HG03460 (cell line): Measurements from ENCODE around the gene ACSF3.
"Not testable (repeated sequence)": the region's sequence is repeated elsewhere in the genome, so short reads cannot be mapped to it uniquely, and the experiment has no call there.

ENCODE experiments used
- ATAC-seq: cut with Tn5 transposase; IDR thresholded peaks from one replicate; pipeline ENCODE4 v1.9.1; 2021; ENCODE audit not compliant: unreplicated experiment

ACSF3 gene

DNA sequence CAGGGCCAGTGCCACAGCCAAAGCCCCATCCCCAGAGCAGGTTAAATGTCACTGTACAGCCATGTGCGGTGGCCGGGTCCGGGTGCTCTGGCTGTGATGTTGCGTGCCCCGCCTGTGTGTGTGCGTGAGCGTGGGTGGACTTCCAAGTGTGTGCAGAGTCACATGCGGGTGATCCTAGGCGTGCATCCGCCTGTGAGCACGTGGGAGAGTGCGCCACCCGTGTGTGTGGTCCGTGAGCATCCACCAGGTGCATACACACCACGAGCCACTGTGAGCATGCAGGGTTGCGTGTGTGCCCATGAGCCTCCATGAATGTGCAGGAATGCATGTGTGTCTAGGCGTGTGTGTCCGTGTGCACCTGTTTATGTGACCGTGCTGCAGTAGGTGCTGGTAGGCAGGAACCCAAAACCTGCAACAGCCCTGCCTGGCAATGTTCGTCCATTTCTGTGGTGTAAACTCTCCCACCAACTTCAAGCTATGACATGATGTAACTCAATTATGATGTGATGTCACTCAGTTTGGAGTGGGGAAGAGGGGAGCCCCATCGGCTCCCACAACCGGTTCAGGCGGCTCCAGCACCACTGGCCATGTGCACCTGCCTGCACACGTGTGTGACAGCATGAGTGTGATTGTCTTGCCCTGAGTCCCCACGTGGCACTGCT, 37.6 kb upstream of the ACSF3 start:
- ATAC-seq, result no peak

- ATAC-seq, result no peak
Observed at GRCh38 chr16:89056592-89056991, 37.1 kb upstream of the ACSF3 start.

- no peak for ATAC-seq
Observed at GRCh38 chr16:89057738-89058137, 35.9 kb upstream of the ACSF3 start.

- no peak for ATAC-seq
Observed at GRCh38 chr16:89058812-89059211, 34.8 kb upstream of the ACSF3 start.

GRCh38 chr16:89060207-89060794, 33.4 kb upstream of the ACSF3 start:
- ATAC-seq, result no peak

GRCh38 chr16:89061086-89061485, 32.6 kb upstream of the ACSF3 start:
- no peak for ATAC-seq

- no peak for ATAC-seq
Observed at GRCh38 chr16:89061590-89062380, 31.9 kb upstream of the ACSF3 start.

DNA sequence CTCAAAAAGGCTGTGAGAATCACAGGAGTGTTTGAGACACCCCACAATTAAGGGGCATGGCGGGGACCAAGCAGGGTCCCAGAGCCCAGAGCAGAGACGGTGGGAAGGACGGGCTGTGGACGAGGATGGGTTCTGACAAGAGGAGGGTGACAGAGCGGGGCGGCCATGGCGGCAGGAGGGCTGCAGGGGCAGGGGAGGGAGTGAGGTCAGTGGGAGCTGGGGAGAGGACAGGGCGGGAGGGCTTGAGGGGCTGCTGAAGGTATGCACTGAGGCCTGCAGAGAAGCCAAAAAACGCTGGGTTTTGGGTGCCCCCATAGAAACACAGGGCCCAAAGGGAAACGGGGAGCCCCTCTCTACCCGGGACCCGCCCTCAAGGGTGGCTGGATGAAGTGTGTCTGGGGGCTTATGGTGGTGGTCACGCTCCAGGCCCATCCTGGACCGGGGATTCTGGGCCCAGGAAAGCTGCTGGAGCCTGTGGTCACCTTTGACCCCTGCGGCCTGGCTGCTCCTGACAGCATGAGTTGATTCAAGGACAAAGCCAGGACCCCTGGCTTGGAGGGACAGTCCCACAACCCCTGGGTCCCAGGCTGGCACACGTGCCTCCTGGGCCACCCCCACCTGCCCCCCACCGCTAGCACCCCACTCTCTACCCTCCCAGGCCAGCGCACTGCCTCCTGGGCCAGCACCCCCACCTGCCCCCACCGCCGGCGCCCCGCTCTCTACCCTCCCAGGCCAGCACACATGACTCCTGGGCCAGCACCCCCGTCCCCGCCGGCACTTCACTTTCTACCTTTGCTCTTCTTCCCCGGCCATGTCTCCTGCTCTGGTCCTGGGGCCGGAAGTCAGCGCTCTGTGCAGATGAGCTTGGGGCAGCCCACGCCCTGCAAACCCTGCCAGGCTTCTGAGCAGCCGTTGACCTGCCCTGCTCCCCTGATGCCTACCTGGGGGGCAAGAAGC, 31.0 kb upstream of the ACSF3 start:
- no peak for ATAC-seq

GRCh38 chr16:89063768-89064320, 29.8 kb upstream of the ACSF3 start:
- no peak for ATAC-seq

- ATAC-seq, result no peak
Observed at GRCh38 chr16:89064606-89065457, 28.8 kb upstream of the ACSF3 start.

DNA sequence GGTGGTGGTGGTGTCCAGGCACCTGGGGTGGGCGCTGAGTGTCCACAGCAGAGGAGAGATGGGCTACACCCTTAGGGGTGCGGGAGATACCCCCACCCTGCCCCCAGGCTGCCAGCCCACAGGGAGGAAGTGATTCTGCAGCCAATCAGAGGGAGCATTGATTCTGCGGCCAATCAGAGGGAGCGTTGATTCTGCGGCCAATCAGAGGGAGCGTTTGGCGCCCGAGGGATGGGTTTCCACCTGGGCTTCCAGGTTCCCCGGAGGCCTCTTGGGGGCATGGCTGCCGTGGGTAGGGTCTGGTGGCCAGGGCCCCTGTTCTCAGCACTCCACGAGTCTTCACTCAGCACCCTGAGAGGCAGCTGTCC, 28.2 kb upstream of the ACSF3 start:
- no peak for ATAC-seq

DNA sequence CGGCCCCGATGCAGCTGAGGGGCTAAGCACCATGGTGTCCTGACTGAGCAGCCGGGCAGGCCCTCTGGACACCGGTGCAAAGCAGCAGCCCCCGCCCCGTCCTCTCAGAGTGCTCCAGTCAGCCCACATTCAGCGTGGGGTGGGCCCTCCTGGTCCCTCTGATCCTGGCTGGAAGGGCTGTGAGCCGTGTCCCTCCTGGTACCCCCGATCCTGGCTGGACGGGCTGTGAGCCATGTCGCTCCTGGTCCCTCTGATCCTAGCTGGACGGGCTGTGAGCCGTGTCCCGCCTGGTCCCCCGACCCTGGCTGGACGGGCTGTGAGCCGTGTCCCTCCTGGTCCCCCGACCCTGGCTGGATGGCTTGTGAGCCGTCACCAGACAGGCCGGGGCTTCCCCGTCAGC, 26.9 kb upstream of the ACSF3 start:
- no peak for ATAC-seq

- ATAC-seq, result no peak
Observed at GRCh38 chr16:89067677-89068443, 25.8 kb upstream of the ACSF3 start.

- not testable (repeated sequence) for ATAC-seq
Observed at GRCh38 chr16:89068814-89069616, 24.6 kb upstream of the ACSF3 start.

DNA sequence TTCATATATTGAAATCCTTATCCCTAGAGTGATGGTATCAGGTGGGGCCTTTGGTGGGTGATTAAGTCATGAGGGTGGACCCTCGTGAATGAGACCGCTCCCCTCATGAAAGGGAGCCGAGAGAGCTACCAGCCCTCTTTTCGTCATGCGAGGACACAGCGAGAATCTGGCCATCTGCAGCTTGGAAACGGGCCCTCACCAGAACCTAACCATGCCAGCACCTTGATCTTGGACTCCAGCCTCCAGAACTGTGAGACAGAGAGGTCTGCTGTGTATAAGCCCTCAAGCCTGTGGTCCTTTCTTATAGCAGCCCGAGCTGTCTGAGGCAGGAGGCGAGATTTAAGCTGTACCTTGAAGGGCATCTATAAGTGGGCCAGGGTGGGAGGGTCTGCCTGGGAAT, 23.7 kb upstream of the ACSF3 start:
- ATAC-seq, result no peak

GRCh38 chr16:89070590-89070989, 23.1 kb upstream of the ACSF3 start:
- no peak for ATAC-seq

DNA sequence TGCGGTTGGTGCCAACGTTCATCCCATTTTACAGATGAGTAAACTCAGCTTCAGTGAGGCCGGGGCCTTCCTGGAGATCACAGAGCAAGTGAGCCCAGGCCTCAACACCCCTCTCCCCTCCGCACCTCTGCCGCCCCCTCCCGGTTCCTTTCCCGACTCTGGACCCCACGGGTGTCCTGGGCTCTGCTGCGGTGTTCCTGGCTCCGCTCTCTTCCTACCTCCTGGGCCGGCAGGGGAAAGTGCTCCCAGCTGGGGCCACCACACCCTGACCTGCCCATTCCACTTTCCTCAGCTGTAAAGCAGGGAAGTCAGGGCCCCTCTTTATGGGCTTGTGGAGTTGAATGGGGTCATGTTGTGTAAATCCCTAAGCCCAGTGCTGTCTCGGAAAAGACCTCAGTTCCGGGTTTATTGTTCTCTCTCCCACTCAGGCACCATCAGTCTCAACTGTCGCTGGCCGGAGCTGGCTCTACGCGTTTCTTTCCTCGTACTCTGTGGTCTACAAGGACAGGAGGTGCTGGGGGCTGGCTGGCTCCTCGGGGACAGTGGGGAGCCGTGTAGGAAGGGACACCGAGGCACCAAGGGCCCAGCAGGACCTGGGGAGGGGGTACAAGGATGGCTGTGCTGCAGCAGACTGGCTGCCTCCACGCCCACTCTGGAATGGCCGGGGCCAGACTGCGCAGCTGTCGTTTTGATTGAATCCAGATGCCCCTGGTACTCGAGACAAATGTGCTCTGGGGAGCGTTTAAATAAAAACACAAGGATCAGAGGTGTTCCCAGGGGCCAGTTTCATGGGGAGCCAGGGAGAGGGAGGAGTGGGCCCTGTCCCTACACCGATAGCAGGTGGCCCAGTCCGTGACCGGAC, 21.7 kb upstream of the ACSF3 start:
- ATAC-seq, result no peak
